GM23338 (cell line): ENCODE measurements around the gene RNF157.

Source experiments
- CTCF ChIP-seq, 2 experiments: fragments of 200-600 bp in 1 of 2; sonication (generic) in 1 of 2; conservative IDR thresholded peaks; 2 replicates each; pipeline versions ENCODE4 v1.5.1 to v1.6.1; 2016 to 2017; ENCODE audit warnings: antibody characterized with exemption in 2 of 2, low read depth in 2 of 2, mild to moderate bottlenecking in 2 of 2, moderate library complexity in 1 of 2
- EZH2phosphoT487 ChIP-seq: fragments of 200-600 bp; sonication (generic); IDR thresholded peaks from one replicate; pipeline ENCODE4 v1.8.1; 2018; ENCODE audit warnings: antibody characterized with exemption; ENCODE audit not compliant: unreplicated experiment
- REST ChIP-seq: IDR thresholded peaks from one replicate; pipeline ENCODE4 v1.6.1; 2018; ENCODE audit warnings: antibody characterized with exemption; ENCODE audit not compliant: unreplicated experiment

- no peak for TF ChIP-seq CTCF (conservative IDR thresholded peaks at IDR 0.05; ENCODE audit: low read depth in 2 of 2)
- no peak for TF ChIP-seq REST
- TF ChIP-seq EZH2phosphoT487, result no peak
Measured at GRCh38 chr17:76138234-76138895, 101.9 kb downstream of the RNF157 start.
